ENCODE data around the gene TMSB10.
"Not testable (repeated sequence)": the region's sequence is repeated elsewhere in the genome, so short reads cannot be mapped to it uniquely, and the experiment has no call there.

Gene TMSB10

GRCh38 chr2:84866122-84866521, 39.3 kb upstream of the TMSB10 start:
- TF ChIP-seq ZNF8 (CRISPR knock-in tag; IDR thresholded peaks at IDR 0.05) = no peak
- no peak for TF ChIP-seq ARNTL (CRISPR knock-in tag; IDR thresholded peaks at IDR 0.05; ENCODE audit: borderline replicate concordance, low read depth)
- TF ChIP-seq ZNF70 (CRISPR knock-in tag; IDR thresholded peaks at IDR 0.05) = no peak
- no peak for TF ChIP-seq BACH2 (CRISPR knock-in tag; IDR thresholded peaks at IDR 0.05; ENCODE audit: borderline replicate concordance)
- TF ChIP-seq ZNF565 (CRISPR knock-in tag; conservative IDR thresholded peaks at IDR 0.05; ENCODE audit: low read depth) = no peak
- no peak for TF ChIP-seq TCF4 (CRISPR knock-in tag; IDR thresholded peaks at IDR 0.05; ENCODE audit: borderline replicate concordance)
- TF ChIP-seq, protein P1, sequence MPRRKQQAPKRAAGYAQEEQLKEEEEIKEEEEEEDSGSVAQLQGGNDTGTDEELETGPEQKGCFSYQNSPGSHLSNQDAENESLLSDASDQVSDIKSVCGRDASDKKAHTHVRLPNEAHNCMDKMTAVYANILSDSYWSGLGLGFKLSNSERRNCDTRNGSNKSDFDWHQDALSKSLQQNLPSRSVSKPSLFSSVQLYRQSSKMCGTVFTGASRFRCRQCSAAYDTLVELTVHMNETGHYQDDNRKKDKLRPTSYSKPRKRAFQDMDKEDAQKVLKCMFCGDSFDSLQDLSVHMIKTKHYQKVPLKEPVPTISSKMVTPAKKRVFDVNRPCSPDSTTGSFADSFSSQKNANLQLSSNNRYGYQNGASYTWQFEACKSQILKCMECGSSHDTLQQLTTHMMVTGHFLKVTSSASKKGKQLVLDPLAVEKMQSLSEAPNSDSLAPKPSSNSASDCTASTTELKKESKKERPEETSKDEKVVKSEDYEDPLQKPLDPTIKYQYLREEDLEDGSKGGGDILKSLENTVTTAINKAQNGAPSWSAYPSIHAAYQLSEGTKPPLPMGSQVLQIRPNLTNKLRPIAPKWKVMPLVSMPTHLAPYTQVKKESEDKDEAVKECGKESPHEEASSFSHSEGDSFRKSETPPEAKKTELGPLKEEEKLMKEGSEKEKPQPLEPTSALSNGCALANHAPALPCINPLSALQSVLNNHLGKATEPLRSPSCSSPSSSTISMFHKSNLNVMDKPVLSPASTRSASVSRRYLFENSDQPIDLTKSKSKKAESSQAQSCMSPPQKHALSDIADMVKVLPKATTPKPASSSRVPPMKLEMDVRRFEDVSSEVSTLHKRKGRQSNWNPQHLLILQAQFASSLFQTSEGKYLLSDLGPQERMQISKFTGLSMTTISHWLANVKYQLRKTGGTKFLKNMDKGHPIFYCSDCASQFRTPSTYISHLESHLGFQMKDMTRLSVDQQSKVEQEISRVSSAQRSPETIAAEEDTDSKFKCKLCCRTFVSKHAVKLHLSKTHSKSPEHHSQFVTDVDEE (CRISPR knock-in tag; IDR thresholded peaks at IDR 0.05) = no peak
- no peak for TF ChIP-seq TOX (CRISPR knock-in tag; IDR thresholded peaks at IDR 0.05; ENCODE audit: borderline replicate concordance)
- TF ChIP-seq GLIS3 (CRISPR knock-in tag; IDR thresholded peaks at IDR 0.05) = no peak
- no peak for TF ChIP-seq OSR1 (CRISPR knock-in tag; IDR thresholded peaks at IDR 0.05)
- TF ChIP-seq ESRRG (CRISPR knock-in tag; IDR thresholded peaks at IDR 0.05) = no peak
- TF ChIP-seq CSDC2 (CRISPR knock-in tag; IDR thresholded peaks at IDR 0.05) = no peak
- no peak for TF ChIP-seq ZFP30 (CRISPR knock-in tag; IDR thresholded peaks at IDR 0.05)
- TF ChIP-seq, protein P2, sequence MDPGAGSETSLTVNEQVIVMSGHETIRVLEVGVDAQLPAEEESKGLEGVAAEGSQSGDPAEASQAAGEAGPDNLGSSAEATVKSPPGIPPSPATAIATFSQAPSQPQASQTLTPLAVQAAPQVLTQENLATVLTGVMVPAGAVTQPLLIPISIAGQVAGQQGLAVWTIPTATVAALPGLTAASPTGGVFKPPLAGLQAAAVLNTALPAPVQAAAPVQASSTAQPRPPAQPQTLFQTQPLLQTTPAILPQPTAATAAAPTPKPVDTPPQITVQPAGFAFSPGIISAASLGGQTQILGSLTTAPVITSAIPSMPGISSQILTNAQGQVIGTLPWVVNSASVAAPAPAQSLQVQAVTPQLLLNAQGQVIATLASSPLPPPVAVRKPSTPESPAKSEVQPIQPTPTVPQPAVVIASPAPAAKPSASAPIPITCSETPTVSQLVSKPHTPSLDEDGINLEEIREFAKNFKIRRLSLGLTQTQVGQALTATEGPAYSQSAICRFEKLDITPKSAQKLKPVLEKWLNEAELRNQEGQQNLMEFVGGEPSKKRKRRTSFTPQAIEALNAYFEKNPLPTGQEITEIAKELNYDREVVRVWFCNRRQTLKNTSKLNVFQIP (CRISPR knock-in tag; IDR thresholded peaks at IDR 0.05; ENCODE audit: borderline replicate concordance, low read depth) = no peak
- ATAC-seq = no peak

GRCh38 chr2:84868327-84868726, 37.1 kb upstream of the TMSB10 start:
- ATAC-seq = not testable (repeated sequence)

DNA sequence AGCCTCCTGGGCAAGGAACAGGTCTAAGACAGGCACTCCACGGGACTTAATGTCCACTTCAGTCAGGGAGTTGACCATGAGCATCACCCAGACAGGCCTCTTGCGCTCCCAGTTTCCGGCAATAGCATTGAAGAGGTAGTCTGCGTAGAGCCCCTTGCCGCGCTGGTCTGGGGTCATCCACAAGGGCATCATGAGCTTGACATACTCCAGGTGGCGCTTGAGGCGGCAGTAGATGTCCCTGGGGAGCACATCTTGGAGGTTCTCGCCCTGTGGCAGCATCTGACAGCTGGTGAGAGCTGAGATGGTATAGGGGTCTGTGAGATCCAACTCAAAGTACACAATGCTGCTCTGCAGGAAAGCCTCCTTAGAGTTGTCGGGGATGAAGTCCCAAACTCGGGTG, 35.1 kb upstream of the TMSB10 start:
- TF ChIP-seq CSDC2 (CRISPR knock-in tag; IDR thresholded peaks at IDR 0.05) (no peak), BACH2 (CRISPR knock-in tag; IDR thresholded peaks at IDR 0.05; ENCODE audit: borderline replicate concordance) (no peak), CSRNP3 (CRISPR knock-in tag; IDR thresholded peaks at IDR 0.05) (no peak), ZNF8 (CRISPR knock-in tag; IDR thresholded peaks at IDR 0.05) (no peak), ZFP30 (CRISPR knock-in tag; IDR thresholded peaks at IDR 0.05) (no peak), ZNF565 (CRISPR knock-in tag; conservative IDR thresholded peaks at IDR 0.05; ENCODE audit: low read depth) (no peak)
- TF ChIP-seq, protein P3, sequence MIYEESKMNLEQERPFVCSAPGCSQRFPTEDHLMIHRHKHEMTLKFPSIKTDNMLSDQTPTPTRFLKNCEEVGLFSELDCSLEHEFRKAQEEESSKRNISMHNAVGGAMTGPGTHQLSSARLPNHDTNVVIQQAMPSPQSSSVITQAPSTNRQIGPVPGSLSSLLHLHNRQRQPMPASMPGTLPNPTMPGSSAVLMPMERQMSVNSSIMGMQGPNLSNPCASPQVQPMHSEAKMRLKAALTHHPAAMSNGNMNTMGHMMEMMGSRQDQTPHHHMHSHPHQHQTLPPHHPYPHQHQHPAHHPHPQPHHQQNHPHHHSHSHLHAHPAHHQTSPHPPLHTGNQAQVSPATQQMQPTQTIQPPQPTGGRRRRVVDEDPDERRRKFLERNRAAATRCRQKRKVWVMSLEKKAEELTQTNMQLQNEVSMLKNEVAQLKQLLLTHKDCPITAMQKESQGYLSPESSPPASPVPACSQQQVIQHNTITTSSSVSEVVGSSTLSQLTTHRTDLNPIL (CRISPR knock-in tag; IDR thresholded peaks at IDR 0.05; ENCODE audit: low read depth) = no peak

GRCh38 chr2:84872691-84873090, 32.8 kb upstream of the TMSB10 start:
- not testable (repeated sequence) for ATAC-seq

More for the DNA sequence above, 35.1 kb upstream of the TMSB10 start:
- 0 out of 3 replicates have a peak, but pooled peaks have one; percentile 27 for ATAC-seq

- ATAC-seq = no peak
- TF ChIP-seq ARNTL (CRISPR knock-in tag; IDR thresholded peaks at IDR 0.05; ENCODE audit: borderline replicate concordance, low read depth) (no peak), GLIS3 (CRISPR knock-in tag; IDR thresholded peaks at IDR 0.05) (no peak), ZC3H10 (CRISPR knock-in tag; IDR thresholded peaks at IDR 0.05) (no peak), TCF4 (CRISPR knock-in tag; IDR thresholded peaks at IDR 0.05; ENCODE audit: borderline replicate concordance) (no peak), CSRNP3 (CRISPR knock-in tag; IDR thresholded peaks at IDR 0.05) (no peak), ESRRG (CRISPR knock-in tag; IDR thresholded peaks at IDR 0.05) (no peak), ZNF565 (CRISPR knock-in tag; conservative IDR thresholded peaks at IDR 0.05; ENCODE audit: low read depth) (no peak), RARB (CRISPR knock-in tag; IDR thresholded peaks at IDR 0.05) (no peak), ZNF70 (CRISPR knock-in tag; IDR thresholded peaks at IDR 0.05) (no peak)
- TF ChIP-seq, protein P1 (CRISPR knock-in tag; IDR thresholded peaks at IDR 0.05) = no peak
- TF ChIP-seq, protein P3 (CRISPR knock-in tag; IDR thresholded peaks at IDR 0.05; ENCODE audit: low read depth) = no peak
Observed at GRCh38 chr2:84873350-84873749, 32.1 kb upstream of the TMSB10 start.

Data from SK-N-SH treated with all-trans-retinoic acid at 6 μM for 48 hours (cell line).